ENCODE data around the gene RNF115.

The RNF115 gene

GRCh38 chr1:145716641-145717345 is 107.1 kb downstream of the RNF115 start:
- no peak overlapping the region for H3K4me3 ChIP-seq (ENCODE audit: low read depth, low read length)
- TF ChIP-seq, protein P1, sequence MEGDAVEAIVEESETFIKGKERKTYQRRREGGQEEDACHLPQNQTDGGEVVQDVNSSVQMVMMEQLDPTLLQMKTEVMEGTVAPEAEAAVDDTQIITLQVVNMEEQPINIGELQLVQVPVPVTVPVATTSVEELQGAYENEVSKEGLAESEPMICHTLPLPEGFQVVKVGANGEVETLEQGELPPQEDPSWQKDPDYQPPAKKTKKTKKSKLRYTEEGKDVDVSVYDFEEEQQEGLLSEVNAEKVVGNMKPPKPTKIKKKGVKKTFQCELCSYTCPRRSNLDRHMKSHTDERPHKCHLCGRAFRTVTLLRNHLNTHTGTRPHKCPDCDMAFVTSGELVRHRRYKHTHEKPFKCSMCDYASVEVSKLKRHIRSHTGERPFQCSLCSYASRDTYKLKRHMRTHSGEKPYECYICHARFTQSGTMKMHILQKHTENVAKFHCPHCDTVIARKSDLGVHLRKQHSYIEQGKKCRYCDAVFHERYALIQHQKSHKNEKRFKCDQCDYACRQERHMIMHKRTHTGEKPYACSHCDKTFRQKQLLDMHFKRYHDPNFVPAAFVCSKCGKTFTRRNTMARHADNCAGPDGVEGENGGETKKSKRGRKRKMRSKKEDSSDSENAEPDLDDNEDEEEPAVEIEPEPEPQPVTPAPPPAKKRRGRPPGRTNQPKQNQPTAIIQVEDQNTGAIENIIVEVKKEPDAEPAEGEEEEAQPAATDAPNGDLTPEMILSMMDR (IDR thresholded peaks at IDR 0.05; ENCODE audit: control insufficient read depth, extremely low read depth, insufficient read depth): no peak
- no peak for DNase-seq (ENCODE audit: low read depth)

- TF ChIP-seq, protein P1 (IDR thresholded peaks at IDR 0.05; ENCODE audit: control insufficient read depth, extremely low read depth, insufficient read depth): no peak
- H3K4me3 ChIP-seq (ENCODE audit: low read depth, low read length): no peak overlapping the region
Measured at GRCh38 chr1:145714524-145715111, 109.3 kb downstream of the RNF115 start.

DNA sequence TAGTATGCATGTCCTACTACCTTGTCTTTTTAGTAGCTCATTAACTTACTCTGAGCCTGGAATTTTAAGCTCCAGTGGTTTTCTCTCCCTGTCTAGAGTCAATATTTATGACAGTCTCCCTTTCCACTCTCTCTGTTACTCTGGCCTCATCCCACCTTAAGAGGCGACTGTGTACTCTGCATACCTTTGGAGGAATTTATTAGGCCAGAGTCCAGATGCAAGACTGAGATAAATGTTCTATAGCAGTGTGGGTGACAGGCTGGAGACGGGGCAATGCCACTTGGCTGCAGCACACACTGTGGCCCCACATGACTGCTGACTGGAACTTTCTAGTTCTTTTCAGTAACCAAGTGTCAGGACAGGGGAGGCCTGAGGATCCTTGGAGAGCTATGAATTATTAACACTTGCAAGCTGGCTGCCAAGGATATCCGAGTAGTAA is 112.7 kb downstream of the RNF115 start:
- TF ChIP-seq, protein P1 (IDR thresholded peaks at IDR 0.05; ENCODE audit: control insufficient read depth, extremely low read depth, insufficient read depth): no peak
- H3K4me3 ChIP-seq (ENCODE audit: low read depth, low read length): no peak overlapping the region
- peak; percentile 52 for DNase-seq (ENCODE audit: low read depth)

More at GRCh38 chr1:145714524-145715111, 109.3 kb downstream of the RNF115 start:
- no peak for DNase-seq (ENCODE audit: low read depth)

DNA sequence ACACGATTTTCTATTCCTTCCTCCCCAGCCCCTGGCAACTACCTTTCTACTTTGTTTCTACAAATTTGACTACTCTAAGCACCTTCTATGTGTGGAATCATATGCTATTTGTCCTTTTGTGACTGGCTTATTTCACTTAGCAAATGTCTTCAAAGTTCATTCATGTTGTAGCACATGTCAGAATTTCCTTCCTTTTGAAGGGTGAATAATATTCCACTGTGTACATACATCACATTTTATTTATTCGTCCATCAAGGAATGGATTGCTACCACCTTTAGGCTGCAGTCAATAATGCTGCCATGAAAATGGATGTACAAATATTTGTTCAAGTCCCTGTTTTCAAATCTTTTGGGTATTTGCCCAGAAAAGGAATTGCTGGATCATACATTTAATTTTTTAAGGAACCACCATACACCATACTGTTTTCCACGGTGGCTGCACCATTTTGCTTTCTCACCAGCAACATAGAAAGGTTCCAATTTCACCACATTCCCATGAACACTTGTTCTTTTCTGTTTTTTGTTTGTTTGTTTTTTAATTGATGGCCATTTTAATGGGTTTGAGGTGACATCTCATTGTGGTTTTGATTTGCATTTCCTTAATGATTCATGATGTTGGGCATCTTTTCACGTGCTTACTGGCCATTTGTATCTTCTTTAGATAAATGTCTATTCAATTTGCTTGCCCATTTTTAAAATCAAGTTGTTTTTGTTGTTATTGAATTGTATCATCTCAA is 113.4 kb downstream of the RNF115 start:
- peak; percentile 28 for DNase-seq (ENCODE audit: low read depth)

GRCh38 chr1:145708063-145708462 is 115.8 kb downstream of the RNF115 start:
- TF ChIP-seq, protein P1 (IDR thresholded peaks at IDR 0.05; ENCODE audit: control insufficient read depth, extremely low read depth, insufficient read depth): no peak
- DNase-seq (ENCODE audit: low read depth): no peak
- H3K4me3 ChIP-seq (ENCODE audit: low read depth, low read length): no peak overlapping the region

More for the DNA sequence above, 113.4 kb downstream of the RNF115 start:
- TF ChIP-seq, protein P1 (IDR thresholded peaks at IDR 0.05; ENCODE audit: control insufficient read depth, extremely low read depth, insufficient read depth): no peak
- no peak overlapping the region for H3K4me3 ChIP-seq (ENCODE audit: low read depth, low read length)

DNA sequence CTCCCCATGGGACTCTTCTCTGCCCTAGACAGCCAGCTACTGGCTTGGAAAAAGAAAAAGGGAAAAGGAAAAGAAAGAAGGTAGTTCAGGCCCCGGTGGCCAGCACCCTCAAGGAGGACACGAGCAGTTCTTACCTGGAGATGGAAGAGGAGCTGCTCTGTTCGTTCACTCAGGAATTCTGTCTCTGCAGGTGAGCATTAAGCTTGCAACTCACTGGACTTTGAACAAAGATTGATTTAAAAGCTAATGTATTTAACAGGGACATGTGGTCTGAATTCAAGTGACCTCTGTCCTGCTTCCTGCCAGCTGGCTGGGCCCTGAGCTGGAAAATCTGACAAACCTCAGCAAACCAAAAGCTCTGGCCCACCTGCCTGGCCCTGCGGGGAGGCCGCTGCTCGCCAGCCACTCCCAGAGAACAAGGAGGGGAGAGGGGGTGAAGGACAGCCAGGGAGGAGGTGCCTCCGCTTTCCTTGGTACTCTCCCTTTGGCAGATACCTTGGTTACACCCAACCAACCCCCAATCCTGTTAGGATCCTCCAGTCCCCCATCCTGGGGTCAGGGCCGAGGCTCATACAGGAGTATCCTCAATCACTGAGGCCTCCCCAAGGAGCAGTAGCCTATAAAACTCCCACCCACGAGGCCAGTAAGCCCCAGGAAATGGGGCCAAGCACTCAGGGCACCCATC is 116.6 kb downstream of the RNF115 start, which contains the start of gene PDZK1:
Gene PDZK1, minus strand, starts transcription at position 186 of the 685 bp plus-strand sequence. CDS start 19,347 bp downstream, outside the sequence.
- DNase-seq (ENCODE audit: low read depth): no peak
- TF ChIP-seq, protein P1 (IDR thresholded peaks at IDR 0.05; ENCODE audit: control insufficient read depth, extremely low read depth, insufficient read depth): no peak
- H3K4me3 ChIP-seq (ENCODE audit: low read depth, low read length): no peak within 1 kb of the TSS

Measured in LNCaP clone FGC (cell line).